ENCODE measurements around the gene PRKAG2. TPM values are rescaled to one million over a fixed set of nuclear protein-coding genes. Genes with fewer than 3 reads are reported as not detected.

Gene PRKAG2
- total RNA-seq, 1 experiment from 2014 or later: 9.4 TPM

DNA sequence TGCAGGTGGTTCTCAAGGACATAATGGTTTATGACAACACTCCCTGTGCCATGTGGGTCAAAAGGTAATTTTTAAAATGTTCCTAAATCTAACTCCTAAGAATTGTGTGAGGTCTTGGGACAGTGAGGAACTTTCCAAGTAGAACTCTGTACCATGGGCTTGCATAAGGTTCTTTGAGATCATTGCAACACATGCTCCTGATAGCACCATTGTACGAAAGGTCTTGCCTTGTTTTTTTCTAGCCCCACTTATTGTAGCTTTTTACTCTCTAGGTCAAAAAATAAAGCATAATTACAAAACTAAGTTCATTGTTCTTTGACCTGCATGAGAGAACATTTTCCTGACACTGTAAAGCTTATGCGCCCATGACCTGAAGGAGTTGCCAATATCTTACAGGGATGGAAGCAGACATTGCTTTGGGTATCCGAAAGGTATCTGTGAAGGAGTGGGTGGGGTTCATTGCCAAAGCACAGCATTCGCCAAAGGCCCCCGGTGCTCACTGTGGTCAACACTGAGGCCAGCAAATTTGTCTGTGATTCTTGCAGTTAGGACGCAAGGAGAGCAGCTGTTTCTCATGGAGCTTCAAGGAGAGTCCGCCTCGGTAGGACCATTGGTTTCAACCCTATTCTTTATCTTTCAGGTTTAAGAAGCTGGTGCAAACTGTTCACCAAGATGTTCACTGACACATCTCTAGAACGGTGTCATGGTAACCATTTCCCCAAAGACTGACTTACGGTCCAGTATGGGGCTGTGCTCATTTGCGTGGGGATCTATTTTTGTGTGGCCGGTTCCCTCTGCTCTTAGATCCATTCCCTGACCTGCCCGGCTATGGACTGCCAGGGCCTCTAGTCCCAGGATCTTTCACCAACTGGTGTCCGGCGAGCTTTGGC lies 7.6 kb upstream of the PRKAG2 start:
- DNase-seq (ENCODE audit: low read depth): no peak

- DNase-seq (ENCODE audit: low read depth): no peak
Observed at GRCh38 chr7:151883857-151884256, 6.9 kb upstream of the PRKAG2 start.

DNA sequence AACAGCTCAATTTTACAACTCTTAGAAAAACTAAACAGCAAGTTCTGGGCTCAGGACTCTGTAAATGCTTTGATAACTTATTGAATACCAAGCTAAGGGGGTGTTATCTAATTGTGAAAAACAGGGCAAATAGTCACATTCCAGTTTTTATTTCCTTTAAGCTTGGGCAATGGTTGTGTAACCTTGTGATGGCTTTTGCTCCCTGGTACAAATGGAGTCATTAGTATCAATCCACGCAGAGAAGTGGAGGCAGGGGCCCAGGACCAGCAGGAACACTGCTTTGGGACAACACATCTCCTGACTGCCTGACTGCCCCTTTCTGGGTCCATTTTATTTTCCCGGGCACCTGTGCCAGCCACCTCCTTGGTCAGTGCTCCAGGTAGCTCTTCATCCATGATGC lies 5.8 kb upstream of the PRKAG2 start:
- DNase-seq (ENCODE audit: low read depth): no peak

GRCh38 chr7:151880688-151881087 lies 3.8 kb upstream of the PRKAG2 start:
- no peak for DNase-seq (ENCODE audit: low read depth)

DNA sequence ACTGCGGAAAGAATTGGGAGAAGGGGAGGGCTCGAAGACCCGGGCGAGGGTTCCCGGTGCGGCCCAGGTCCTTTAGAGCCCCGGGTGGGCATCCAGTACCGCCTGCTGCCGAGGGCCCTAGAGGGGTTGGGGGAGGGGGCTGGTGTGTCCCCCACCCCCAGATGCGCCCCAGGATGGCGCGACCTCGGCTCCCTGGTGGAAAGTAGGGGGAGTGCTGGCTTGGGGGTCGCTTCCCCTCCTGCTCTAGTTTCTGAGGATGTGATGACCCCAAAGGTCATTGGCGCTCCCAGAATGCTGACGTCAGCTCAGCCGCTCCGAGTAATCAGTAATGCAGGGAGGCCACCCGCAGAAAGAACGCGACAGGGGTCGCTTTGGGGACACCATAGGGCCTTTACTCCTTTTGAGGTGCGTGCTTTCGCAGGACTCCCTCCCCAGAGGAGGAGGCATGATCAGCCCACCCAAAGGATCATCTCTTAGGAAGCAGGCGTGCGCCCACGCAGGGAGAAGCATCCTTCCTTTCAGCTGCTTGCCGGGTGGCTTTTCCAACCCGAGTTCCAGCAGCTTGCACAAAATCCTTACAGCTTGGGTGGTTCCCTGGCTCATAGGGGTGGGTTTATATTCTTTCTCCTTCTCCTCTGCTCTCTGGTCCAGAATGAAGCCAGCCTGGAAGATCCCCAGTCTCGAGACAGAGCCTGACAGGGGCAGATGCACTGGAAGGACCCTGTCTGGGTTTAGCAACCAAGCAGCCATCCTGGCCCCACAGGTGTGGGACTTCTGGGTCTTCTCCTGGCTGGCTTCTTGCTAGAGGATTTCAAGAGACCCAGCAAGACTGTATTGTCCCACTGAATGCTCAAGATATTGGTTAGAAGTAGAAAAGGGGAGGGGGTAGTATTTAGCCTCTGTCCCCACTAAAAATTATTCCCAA lies 1.3 kb upstream of the PRKAG2 start:
- DNase-seq (ENCODE audit: low read depth): no peak

GRCh38 chr7:151875942-151876898 lies 695 bp downstream of the PRKAG2 start:
- peak; percentile 31 for DNase-seq (ENCODE audit: low read depth)

DNA sequence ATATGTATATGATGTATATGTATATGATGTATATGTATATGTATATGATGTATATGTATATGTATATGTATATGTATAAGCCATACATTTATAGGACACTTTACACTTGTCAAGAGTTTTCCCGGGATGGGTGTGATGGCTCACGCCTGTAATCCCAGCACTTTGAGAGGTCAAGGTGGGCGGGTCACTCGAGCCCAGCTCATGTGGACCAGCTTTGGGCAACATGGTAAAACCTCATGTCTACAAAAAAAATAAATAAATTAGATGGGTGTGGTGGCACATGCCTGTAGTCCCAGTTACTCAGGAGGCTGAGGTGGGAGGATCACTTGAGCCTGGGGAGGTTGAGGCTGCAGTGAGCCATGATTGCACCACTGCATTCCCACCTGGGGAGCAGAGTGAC lies 2.4 kb downstream of the PRKAG2 start:
- peak; percentile 18 for DNase-seq (ENCODE audit: low read depth)

GRCh38 chr7:151873402-151873965 lies 3.4 kb downstream of the PRKAG2 start:
- peak; percentile 20 for DNase-seq (ENCODE audit: low read depth)

DNA sequence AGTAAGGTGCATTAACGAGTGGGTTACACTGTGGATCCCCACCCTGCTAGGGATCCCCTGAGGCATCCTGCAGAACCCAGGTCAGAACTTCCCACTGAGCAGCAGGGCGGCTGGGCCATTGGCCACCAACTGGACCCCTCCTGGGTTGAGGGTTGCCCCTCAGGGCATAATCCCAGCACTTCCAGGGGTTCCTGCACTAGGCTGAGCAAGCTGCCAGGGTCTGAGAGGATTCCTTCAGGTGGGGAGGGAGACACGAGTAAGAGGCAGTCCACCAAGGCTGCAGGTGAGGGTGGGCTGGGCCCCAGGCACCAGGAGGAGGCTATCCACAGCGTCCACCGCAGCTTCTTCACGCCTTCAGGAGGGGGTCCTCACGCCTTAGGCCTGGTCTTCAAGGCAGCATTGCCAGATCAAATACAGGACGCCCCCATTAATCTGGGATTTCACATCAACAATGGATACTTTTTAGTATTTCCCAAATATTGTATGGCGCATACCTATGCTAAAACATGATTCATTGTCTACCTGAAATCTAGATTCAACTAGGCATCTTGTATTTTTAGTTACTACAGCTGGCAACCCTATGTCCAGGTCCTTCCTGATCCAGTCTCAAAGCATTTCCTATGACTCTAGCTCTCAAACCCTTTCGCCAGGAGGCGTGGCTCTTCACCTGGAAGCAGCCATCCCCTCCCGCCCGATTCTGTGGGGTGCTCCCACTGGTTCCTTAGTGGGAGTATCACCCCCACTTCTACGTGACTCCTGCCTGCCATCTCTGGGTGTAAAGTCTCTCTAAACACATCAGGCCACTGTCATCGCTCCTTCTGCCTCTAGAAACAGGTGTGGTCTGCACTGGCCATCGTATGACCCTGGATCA lies 4.1 kb downstream of the PRKAG2 start:
- no peak for DNase-seq (ENCODE audit: low read depth)

GRCh38 chr7:151871904-151872303 lies 5.0 kb downstream of the PRKAG2 start:
- DNase-seq (ENCODE audit: low read depth): peak; percentile 22

- no peak for DNase-seq (ENCODE audit: low read depth)
Observed at GRCh38 chr7:151871189-151871735, 5.7 kb downstream of the PRKAG2 start.

GRCh38 chr7:151869968-151870918 lies 6.7 kb downstream of the PRKAG2 start:
- DNase-seq (ENCODE audit: low read depth): peak; percentile 41

- no peak for DNase-seq (ENCODE audit: low read depth)
Observed at GRCh38 chr7:151869455-151869854, 7.5 kb downstream of the PRKAG2 start.

GRCh38 chr7:151869109-151869428 lies 7.8 kb downstream of the PRKAG2 start:
- DNase-seq (ENCODE audit: low read depth): no peak

GRCh38 chr7:151868396-151869108 lies 8.4 kb downstream of the PRKAG2 start:
- DNase-seq (ENCODE audit: low read depth): no peak

- DNase-seq (ENCODE audit: low read depth): peak; percentile 34
Observed at GRCh38 chr7:151867912-151868311, 9.0 kb downstream of the PRKAG2 start.

GRCh38 chr7:151866761-151867655 lies 9.9 kb downstream of the PRKAG2 start:
- DNase-seq (ENCODE audit: low read depth): no peak
